Mesodermal cell (in vitro differentiated cells): ENCODE measurements around the gene PDXK.

Experiments
- H3K27ac ChIP-seq: 2 replicates; pipeline ENCODE4 v1.7.0; 2013; ENCODE audit warnings: mild to moderate bottlenecking, low read depth, low read length, moderate library complexity; ENCODE audit not compliant: severe bottlenecking
- H3K36me3 ChIP-seq: 2 replicates; pipeline ENCODE4 v1.7.1; 2013; ENCODE audit warnings: mild to moderate bottlenecking, low read length, moderate library complexity; ENCODE audit not compliant: control insufficient read depth, insufficient read depth
- H3K4me1 ChIP-seq: one replicate; pipeline ENCODE4 v1.7.1; 2013; ENCODE audit warnings: mild to moderate bottlenecking, low read length; ENCODE audit not compliant: insufficient read depth, control insufficient read depth, poor library complexity, severe bottlenecking
- H3K4me3 ChIP-seq: 2 replicates; pipeline ENCODE4 v1.7.0; 2013; ENCODE audit warnings: low read length, control low read depth, mild to moderate bottlenecking; ENCODE audit not compliant: insufficient read depth, poor library complexity, severe bottlenecking; ENCODE audit errors: extremely low read depth
- H3K9me3 ChIP-seq: 2 replicates; pipeline ENCODE4 v1.7.1; 2013; ENCODE audit warnings: mild to moderate bottlenecking, low read length, moderate library complexity; ENCODE audit not compliant: control insufficient read depth
- WGBS, 2 experiments: methylation state at CpG; one replicate each; pipeline ENCODE4 v1.1.5; 2013; ENCODE audit warnings: missing lambda C conversion rate in 2 of 2; ENCODE audit not compliant: insufficient coverage in 2 of 2; 5-methylcytosine and 5-hydroxymethylcytosine counted together

Gene PDXK

GRCh38 chr21:43727519-43728153, 8.7 kb downstream of the PDXK start:
- H3K36me3 ChIP-seq, result peaks cover 22% of the 10 kb centered on the region
- no peaks in the 10 kb centered on the region for H3K9me3 ChIP-seq
- peak overlapping the region; percentile 93 for H3K27ac ChIP-seq
- peaks cover 12% of the 10 kb centered on the region for H3K4me1 ChIP-seq
- WGBS, 2 experiments, result 82 to 83% methylated on average over 9 to 10 of the region's 10 CpGs
- H3K4me3 ChIP-seq, result no peak overlapping the region

- H3K27ac ChIP-seq, result peak overlapping the region; percentile 93
- peaks cover 12% of the 10 kb centered on the region for H3K4me1 ChIP-seq
- WGBS, 2 experiments, result 83 to 92% methylated on average over 1 to 2 of the region's 7 CpGs
- no peaks in the 10 kb centered on the region for H3K9me3 ChIP-seq
- peak overlapping the region; percentile 59 for H3K4me3 ChIP-seq
- H3K36me3 ChIP-seq, result peaks cover 22% of the 10 kb centered on the region
Observed at GRCh38 chr21:43728154-43728466, 9.2 kb downstream of the PDXK start.

GRCh38 chr21:43728467-43729390, 9.8 kb downstream of the PDXK start:
- 2 to 3% methylated on average over 50 to 51 of the region's 59 CpGs for WGBS, 2 experiments
- peaks cover 15% of the 10 kb centered on the region for H3K4me1 ChIP-seq
- H3K9me3 ChIP-seq, result no peaks in the 10 kb centered on the region
- H3K36me3 ChIP-seq, result peaks cover 18% of the 10 kb centered on the region
- peak overlapping the region; percentile 93 for H3K27ac ChIP-seq
- H3K4me3 ChIP-seq, result peak overlapping the region; percentile 59

- Histone ChIP-seq H3K36me3 (peaks cover 18% of the 10 kb centered on the region), H3K27ac (no peak overlapping the region), H3K4me3 (no peak overlapping the region), H3K4me1 (peaks cover 32% of the 10 kb centered on the region), H3K9me3 (no peaks in the 10 kb centered on the region)
- 94 to 99% methylated on average over 4 to 6 of the region's 6 CpGs for WGBS, 2 experiments
Observed at GRCh38 chr21:43731476-43731875, 12.5 kb downstream of the PDXK start.

GRCh38 chr21:43731891-43732711, 13.2 kb downstream of the PDXK start:
- Histone ChIP-seq H3K36me3 (peaks cover 24% of the 10 kb centered on the region), H3K4me1 (peaks cover 30% of the 10 kb centered on the region), H3K9me3 (no peaks in the 10 kb centered on the region), H3K27ac (no peak overlapping the region), H3K4me3 (no peak overlapping the region)
- WGBS, 2 experiments, result 90 to 93% methylated on average over 18 to 19 of the region's 23 CpGs

GRCh38 chr21:43733060-43733459, 14.1 kb downstream of the PDXK start:
- H3K9me3 ChIP-seq, result no peaks in the 10 kb centered on the region
- H3K4me3 ChIP-seq, result no peak overlapping the region
- peaks cover 25% of the 10 kb centered on the region for H3K4me1 ChIP-seq
- 86 to 94% methylated on average over 4 to 5 of the region's 10 CpGs for WGBS, 2 experiments
- peaks cover 27% of the 10 kb centered on the region for H3K36me3 ChIP-seq
- H3K27ac ChIP-seq, result no peak overlapping the region

- Histone ChIP-seq H3K4me1 (peaks cover 25% of the 10 kb centered on the region), H3K9me3 (no peaks in the 10 kb centered on the region), H3K4me3 (no peak overlapping the region), H3K27ac (no peak overlapping the region), H3K36me3 (peaks cover 27% of the 10 kb centered on the region)
- WGBS, 2 experiments, result 92 to 95% methylated on average over 10 of the region's 15 CpGs
Observed at GRCh38 chr21:43733529-43734071, 14.7 kb downstream of the PDXK start.

- Histone ChIP-seq H3K4me3 (no peak overlapping the region), H3K36me3 (peaks cover 27% of the 10 kb centered on the region), H3K27ac (no peak overlapping the region), H3K4me1 (peaks cover 23% of the 10 kb centered on the region), H3K9me3 (no peaks in the 10 kb centered on the region)
- 90 to 94% methylated on average over 13 to 24 of the region's 25 CpGs for WGBS, 2 experiments
Observed at GRCh38 chr21:43734131-43734927, 15.4 kb downstream of the PDXK start.

- WGBS, 2 experiments, result 88 to 90% methylated on average over 8 to 9 of the region's 9 CpGs
- H3K4me3 ChIP-seq, result no peak overlapping the region
- H3K4me1 ChIP-seq, result peaks cover 20% of the 10 kb centered on the region
- H3K27ac ChIP-seq, result peak overlapping the region; percentile 41
- peaks cover 27% of the 10 kb centered on the region for H3K36me3 ChIP-seq
- no peaks in the 10 kb centered on the region for H3K9me3 ChIP-seq
Observed at GRCh38 chr21:43734928-43735229, 15.9 kb downstream of the PDXK start.
